AG04450 (cell line): ENCODE data around the gene KCND3. TPM values are rescaled to one million over a fixed set of nuclear protein-coding genes. Genes with fewer than 3 reads are reported as not detected.

Source experiments
- CTCF ChIA-PET: fragments of 300-600, 350-600 bp; formaldehyde crosslinking; extraction: SDS; loops from one replicate; lab custom pipeline; 2022; ENCODE audit warnings: antibody characterized with exemption, inconsistent platforms; lab: Charles Lee
- POLR2A ChIA-PET: fragments of 350-600 bp; formaldehyde crosslinking; extraction: SDS; loops from one replicate; lab custom pipeline; 2021; ENCODE audit warnings: antibody characterized with exemption, inconsistent platforms; lab: Yijun Ruan, JAX
- DNase-seq: peaks from one replicate; pipeline ENCODE4 v3.0.0-alpha.2; 2011; ENCODE audit warnings: low read depth, low spot score
- H3K27ac ChIP-seq: one replicate; pipeline ENCODE4 v1.5.1; 2012; ENCODE audit warnings: low read depth, low read length, control low read depth
- H3K27me3 ChIP-seq: one replicate; pipeline ENCODE4 v1.6.0; 2012; ENCODE audit warnings: low read length; ENCODE audit not compliant: control insufficient read depth, insufficient read depth
- H3K4me3 ChIP-seq: 2 replicates; pipeline ENCODE4 v1.5.1; 2011; ENCODE audit warnings: mild to moderate bottlenecking, low read depth, low read length, control low read depth
- H3K9me3 ChIP-seq: 2 replicates; pipeline ENCODE4 v1.5.1; 2012; ENCODE audit warnings: low read length; ENCODE audit not compliant: control insufficient read depth, insufficient read depth
- CTCF ChIP-seq: IDR thresholded peaks from 2 replicates; pipeline ENCODE4 v1.5.1; 2011; ENCODE audit warnings: low read depth, low read length, control low read depth, inconsistent platforms
- polyA plus RNA-seq: library from polyadenylated mRNA; depleted of rRNA; stranded (reverse); fragments of >200 nt; gene quantifications from 2 replicates; pipeline ENCODE4 v1.2.3, GENCODE V29; 2011

The KCND3 gene
- polyA plus RNA-seq, 1 experiment = 0.02 TPM

- peaks cover 2% of the 10 kb centered on the region for H3K27me3 ChIP-seq
- H3K27ac ChIP-seq = no peak overlapping the region
- POLR2A ChIA-PET = no interaction called here
- no peak overlapping the region for H3K4me3 ChIP-seq
- DNase-seq = no peak
- TF ChIP-seq CTCF = no peak
- no peaks in the 10 kb centered on the region for H3K9me3 ChIP-seq
- CTCF ChIA-PET = no interaction called here
Measured at GRCh38 chr1:112011202-112011601, 21.7 kb upstream of the KCND3 start.

GRCh38 chr1:112007169-112007568 lies 17.7 kb upstream of the KCND3 start:
- Histone ChIP-seq H3K4me3 (no peak overlapping the region), H3K9me3 (no peaks in the 10 kb centered on the region), H3K27ac (no peak overlapping the region), H3K27me3 (no peaks in the 10 kb centered on the region)
- ChIA-PET CTCF (no interaction called here), POLR2A (no interaction called here)
- DNase-seq = no peak
- TF ChIP-seq CTCF = no peak

- POLR2A ChIA-PET = no interaction called here
- no peak overlapping the region for H3K27ac ChIP-seq
- DNase-seq = no peak
- CTCF ChIA-PET = no interaction called here
- no peaks in the 10 kb centered on the region for H3K27me3 ChIP-seq
- no peak for TF ChIP-seq CTCF
- no peaks in the 10 kb centered on the region for H3K9me3 ChIP-seq
- H3K4me3 ChIP-seq = no peak overlapping the region
Measured at GRCh38 chr1:112006416-112007025, 17.1 kb upstream of the KCND3 start.

- no peak overlapping the region for H3K27ac ChIP-seq
- peaks cover 3% of the 10 kb centered on the region for H3K27me3 ChIP-seq
- ChIA-PET CTCF (no interaction called here), POLR2A (no interaction called here)
- no peak for DNase-seq
- no peak for TF ChIP-seq CTCF
- H3K4me3 ChIP-seq = no peak overlapping the region
- H3K9me3 ChIP-seq = no peaks in the 10 kb centered on the region
Measured at GRCh38 chr1:112004076-112004475, 14.6 kb upstream of the KCND3 start.

- ChIA-PET CTCF (no interaction called here), POLR2A (no interaction called here)
- no peak for TF ChIP-seq CTCF
Measured at GRCh38 chr1:112002514-112002913, 13.0 kb upstream of the KCND3 start.

More at GRCh38 chr1:112002514-112002913, 13.0 kb upstream of the KCND3 start:
- DNase-seq = no peak
- no peak overlapping the region for H3K4me3 ChIP-seq
- H3K27me3 ChIP-seq = peaks cover 3% of the 10 kb centered on the region
- H3K9me3 ChIP-seq = no peaks in the 10 kb centered on the region
- H3K27ac ChIP-seq = no peak overlapping the region
